G401 (cell line): ENCODE measurements around the gene EPM2A. TPM values are rescaled to one million over a fixed set of nuclear protein-coding genes. Genes with fewer than 3 reads are reported as not detected.

Source experiments
- DNase-seq: peaks from one replicate; pipeline ENCODE4 v3.0.0-alpha.2; 2015; ENCODE audit warnings: low spot score
- in situ Hi-C: cut with HindIII; loops from 2 replicates; pipeline ENCODE4 v1.10.0; 2016; ENCODE audit warnings: low sequenced_read_pairs, mixed read lengths
- total RNA-seq: library from RNA; depleted of rRNA; stranded (reverse); fragments of >200 nt; shearing (Covaris generic); gene quantifications from 2 replicates; pipeline ENCODE4 v1.2.3, GENCODE V29; 2014

The EPM2A gene
- total RNA-seq, 1 experiment from 2014 or later: 8.0 TPM

- in situ Hi-C loops: no loop called here
- DNase-seq: no peak
These were observed 44.4 kb downstream of the EPM2A start for GRCh38 chr6:145690969-145691368.

- no peak for DNase-seq
- in situ Hi-C loops: no loop called here
These were observed 45.8 kb downstream of the EPM2A start for GRCh38 chr6:145689529-145689928.

- DNase-seq: no peak
- in situ Hi-C loops: no loop called here
These were observed 46.8 kb downstream of the EPM2A start for GRCh38 chr6:145688493-145688905.

GRCh38 chr6:145685932-145686331, 49.4 kb downstream of the EPM2A start:
- DNase-seq: no peak
- in situ Hi-C loops: no loop called here

GRCh38 chr6:145681965-145682364, 53.4 kb downstream of the EPM2A start:
- in situ Hi-C loops: no loop called here
- no peak for DNase-seq

GRCh38 chr6:145673504-145673903, 61.8 kb downstream of the EPM2A start:
- no peak for DNase-seq
- in situ Hi-C loops: no loop called here

GRCh38 chr6:145670311-145670710, 65.0 kb downstream of the EPM2A start:
- no peak for DNase-seq
- in situ Hi-C loops: no loop called here

- in situ Hi-C loops: no loop called here
- no peak for DNase-seq
These were observed 65.7 kb downstream of the EPM2A start for GRCh38 chr6:145669627-145670034.

- no peak for DNase-seq
- in situ Hi-C loops: no loop called here
These were observed 66.5 kb downstream of the EPM2A start for GRCh38 chr6:145668844-145669243.

- no peak for DNase-seq
- in situ Hi-C loops: no loop called here
These were observed 74.6 kb downstream of the EPM2A start for GRCh38 chr6:145660676-145661075.

- no peak for DNase-seq
- in situ Hi-C loops: no loop called here
These were observed 79.2 kb downstream of the EPM2A start for GRCh38 chr6:145656128-145656527.

- in situ Hi-C loops: no loop called here
These were observed 82.7 kb downstream of the EPM2A start for GRCh38 chr6:145652572-145652971.

GRCh38 chr6:145651988-145652387, 83.3 kb downstream of the EPM2A start:
- DNase-seq: no peak
- in situ Hi-C loops: no loop called here

More at GRCh38 chr6:145652572-145652971, 82.7 kb downstream of the EPM2A start:
- no peak for DNase-seq

- in situ Hi-C loops: no loop called here
- no peak for DNase-seq
These were observed 87.2 kb downstream of the EPM2A start for GRCh38 chr6:145648149-145648548.

- in situ Hi-C loops: no loop called here
- no peak for DNase-seq
These were observed 87.7 kb downstream of the EPM2A start for GRCh38 chr6:145647602-145648001.

GRCh38 chr6:145643760-145644159, 91.6 kb downstream of the EPM2A start:
- no peak for DNase-seq
- in situ Hi-C loops: no loop called here

GRCh38 chr6:145633981-145634627, 101.2 kb downstream of the EPM2A start:
- in situ Hi-C loops: no loop called here
- DNase-seq: peak; percentile 75

- in situ Hi-C loops: no loop called here
These were observed 102.3 kb downstream of the EPM2A start for GRCh38 chr6:145632971-145633370.

GRCh38 chr6:145631374-145631773, 103.9 kb downstream of the EPM2A start:
- in situ Hi-C loops: no loop called here
- no peak for DNase-seq

More at GRCh38 chr6:145632971-145633370, 102.3 kb downstream of the EPM2A start:
- no peak for DNase-seq

GRCh38 chr6:145630598-145630997, 104.7 kb downstream of the EPM2A start:
- in situ Hi-C loops: no loop called here
- DNase-seq: no peak

GRCh38 chr6:145629478-145629877, 105.8 kb downstream of the EPM2A start:
- DNase-seq: no peak
- in situ Hi-C loops: no loop called here
